Measurements from ENCODE around the gene EPS8L2. TPM values are rescaled to one million over a fixed set of nuclear protein-coding genes. Genes with fewer than 3 reads are reported as not detected.

The EPS8L2 gene
- total and polyA plus RNA-seq, 2 of the 13 experiments (the other 11 are each of a cell fraction or from before 2014, with no cell fraction given): 89.3 to 416 TPM

DNA sequence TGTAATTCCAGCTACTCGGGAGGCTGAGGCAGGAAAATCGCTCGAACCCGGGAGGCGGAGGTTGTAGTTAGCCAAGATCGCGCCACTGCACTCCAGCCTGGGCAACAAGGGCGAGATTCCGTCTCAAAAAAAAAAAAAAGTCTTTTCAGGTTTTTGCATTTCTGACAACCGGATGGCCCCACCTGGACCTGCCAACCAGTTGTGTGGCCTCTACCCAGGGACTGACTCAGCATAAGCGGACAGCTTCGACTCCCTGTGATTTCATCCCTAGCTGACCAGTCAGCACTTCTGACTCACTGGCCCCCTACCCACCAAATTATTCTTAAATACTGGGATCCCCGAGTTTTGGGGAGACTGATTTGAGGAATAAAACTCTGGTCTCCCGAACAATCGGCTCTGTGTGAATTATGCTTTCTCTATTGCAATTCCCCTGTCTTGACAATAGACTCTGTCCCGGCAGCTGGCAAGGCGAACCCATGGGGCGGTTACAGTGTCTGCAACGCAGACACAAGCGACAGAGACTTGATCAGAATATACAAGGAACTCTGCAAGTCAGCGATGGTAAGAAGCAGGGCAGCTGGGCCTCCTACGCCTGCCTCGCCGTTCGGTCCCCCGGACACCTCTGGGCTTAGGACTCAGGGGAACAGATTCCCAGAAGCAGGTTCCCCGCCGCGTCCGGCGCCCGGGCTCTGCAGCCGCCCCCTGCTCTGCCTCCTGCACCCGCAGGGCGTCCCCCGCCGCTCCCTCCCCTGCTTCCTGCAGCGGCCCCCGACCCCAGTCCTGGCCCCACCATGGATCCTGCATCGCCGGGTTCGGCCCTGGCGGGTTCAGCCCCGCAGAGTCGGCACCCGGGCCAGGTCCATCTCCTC, 40.5 kb downstream of the EPS8L2 start (continued):
- TF ChIP-seq, protein P1, sequence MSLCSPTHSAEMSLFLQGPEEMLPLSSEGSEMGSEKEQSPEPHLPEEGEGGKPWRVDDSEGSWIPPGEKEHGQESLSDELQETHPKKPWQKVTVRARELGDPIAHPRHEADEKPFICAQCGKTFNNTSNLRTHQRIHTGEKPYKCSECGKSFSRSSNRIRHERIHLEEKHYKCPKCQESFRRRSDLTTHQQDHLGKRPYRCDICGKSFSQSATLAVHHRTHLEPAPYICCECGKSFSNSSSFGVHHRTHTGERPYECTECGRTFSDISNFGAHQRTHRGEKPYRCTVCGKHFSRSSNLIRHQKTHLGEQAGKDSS (CRISPR knock-in tag; IDR thresholded peaks at IDR 0.05; ENCODE audit: borderline replicate concordance, low read depth): peak; percentile 70; the same call in 1 of the 2 replicates
- no peak for TF ChIP-seq GABPA (IDR thresholded peaks at IDR 0.05; ENCODE audit: low read depth, low read length)
- no peak for TF ChIP-seq GABPA (CRISPR knock-in tag; IDR thresholded peaks at IDR 0.05; ENCODE audit: low read depth)
- peak; percentile 26; the same call in 1 of the 2 replicates for TF ChIP-seq ZNF670 (CRISPR knock-in tag; IDR thresholded peaks at IDR 0.05; ENCODE audit: borderline replicate concordance)
- 0 out of 2 replicates have a peak, but pooled peaks have one; percentile 66 for TF ChIP-seq ZNF510 (CRISPR knock-in tag; IDR thresholded peaks at IDR 0.05; ENCODE audit: low read depth)
- TF ChIP-seq, protein P2, sequence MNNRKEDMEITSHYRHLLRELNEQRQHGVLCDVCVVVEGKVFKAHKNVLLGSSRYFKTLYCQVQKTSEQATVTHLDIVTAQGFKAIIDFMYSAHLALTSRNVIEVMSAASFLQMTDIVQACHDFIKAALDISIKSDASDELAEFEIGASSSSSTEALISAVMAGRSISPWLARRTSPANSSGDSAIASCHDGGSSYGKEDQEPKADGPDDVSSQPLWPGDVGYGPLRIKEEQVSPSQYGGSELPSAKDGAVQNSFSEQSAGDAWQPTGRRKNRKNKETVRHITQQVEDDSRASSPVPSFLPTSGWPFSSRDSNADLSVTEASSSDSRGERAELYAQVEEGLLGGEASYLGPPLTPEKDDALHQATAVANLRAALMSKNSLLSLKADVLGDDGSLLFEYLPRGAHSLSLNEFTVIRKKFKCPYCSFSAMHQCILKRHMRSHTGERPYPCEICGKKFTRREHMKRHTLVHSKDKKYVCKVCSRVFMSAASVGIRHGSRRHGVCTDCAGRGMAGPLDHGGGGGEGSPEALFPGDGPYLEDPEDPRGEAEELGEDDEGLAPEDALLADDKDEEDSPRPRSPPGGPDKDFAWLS (CRISPR knock-in tag; IDR thresholded peaks at IDR 0.05; ENCODE audit: borderline replicate concordance): 0 out of 2 replicates have a peak, but pooled peaks have one; percentile 26
- TF ChIP-seq PAX8 (CRISPR knock-in tag; IDR thresholded peaks at IDR 0.05; ENCODE audit: borderline replicate concordance): 0 out of 2 replicates have a peak, but pooled peaks have one; percentile 43
- no peak for TF ChIP-seq SMARCE1 (IDR thresholded peaks at IDR 0.05; ENCODE audit: borderline replicate concordance)
- no peak for TF ChIP-seq FOSL1 (CRISPR knock-in tag; IDR thresholded peaks at IDR 0.05; ENCODE audit: borderline replicate concordance)
- TF ChIP-seq MEIS1 (CRISPR knock-in tag; IDR thresholded peaks at IDR 0.05; ENCODE audit: borderline replicate concordance): 0 out of 2 replicates have a peak, but pooled peaks have one; percentile 19
- TF ChIP-seq ZNF891 (CRISPR knock-in tag; IDR thresholded peaks at IDR 0.05): no peak; the same call in 1 of the 2 replicates
- TF ChIP-seq ZNF34 (CRISPR knock-in tag; IDR thresholded peaks at IDR 0.05; ENCODE audit: borderline replicate concordance): peak; percentile 38; the same call in 1 of the 2 replicates
- TF ChIP-seq, protein P3, sequence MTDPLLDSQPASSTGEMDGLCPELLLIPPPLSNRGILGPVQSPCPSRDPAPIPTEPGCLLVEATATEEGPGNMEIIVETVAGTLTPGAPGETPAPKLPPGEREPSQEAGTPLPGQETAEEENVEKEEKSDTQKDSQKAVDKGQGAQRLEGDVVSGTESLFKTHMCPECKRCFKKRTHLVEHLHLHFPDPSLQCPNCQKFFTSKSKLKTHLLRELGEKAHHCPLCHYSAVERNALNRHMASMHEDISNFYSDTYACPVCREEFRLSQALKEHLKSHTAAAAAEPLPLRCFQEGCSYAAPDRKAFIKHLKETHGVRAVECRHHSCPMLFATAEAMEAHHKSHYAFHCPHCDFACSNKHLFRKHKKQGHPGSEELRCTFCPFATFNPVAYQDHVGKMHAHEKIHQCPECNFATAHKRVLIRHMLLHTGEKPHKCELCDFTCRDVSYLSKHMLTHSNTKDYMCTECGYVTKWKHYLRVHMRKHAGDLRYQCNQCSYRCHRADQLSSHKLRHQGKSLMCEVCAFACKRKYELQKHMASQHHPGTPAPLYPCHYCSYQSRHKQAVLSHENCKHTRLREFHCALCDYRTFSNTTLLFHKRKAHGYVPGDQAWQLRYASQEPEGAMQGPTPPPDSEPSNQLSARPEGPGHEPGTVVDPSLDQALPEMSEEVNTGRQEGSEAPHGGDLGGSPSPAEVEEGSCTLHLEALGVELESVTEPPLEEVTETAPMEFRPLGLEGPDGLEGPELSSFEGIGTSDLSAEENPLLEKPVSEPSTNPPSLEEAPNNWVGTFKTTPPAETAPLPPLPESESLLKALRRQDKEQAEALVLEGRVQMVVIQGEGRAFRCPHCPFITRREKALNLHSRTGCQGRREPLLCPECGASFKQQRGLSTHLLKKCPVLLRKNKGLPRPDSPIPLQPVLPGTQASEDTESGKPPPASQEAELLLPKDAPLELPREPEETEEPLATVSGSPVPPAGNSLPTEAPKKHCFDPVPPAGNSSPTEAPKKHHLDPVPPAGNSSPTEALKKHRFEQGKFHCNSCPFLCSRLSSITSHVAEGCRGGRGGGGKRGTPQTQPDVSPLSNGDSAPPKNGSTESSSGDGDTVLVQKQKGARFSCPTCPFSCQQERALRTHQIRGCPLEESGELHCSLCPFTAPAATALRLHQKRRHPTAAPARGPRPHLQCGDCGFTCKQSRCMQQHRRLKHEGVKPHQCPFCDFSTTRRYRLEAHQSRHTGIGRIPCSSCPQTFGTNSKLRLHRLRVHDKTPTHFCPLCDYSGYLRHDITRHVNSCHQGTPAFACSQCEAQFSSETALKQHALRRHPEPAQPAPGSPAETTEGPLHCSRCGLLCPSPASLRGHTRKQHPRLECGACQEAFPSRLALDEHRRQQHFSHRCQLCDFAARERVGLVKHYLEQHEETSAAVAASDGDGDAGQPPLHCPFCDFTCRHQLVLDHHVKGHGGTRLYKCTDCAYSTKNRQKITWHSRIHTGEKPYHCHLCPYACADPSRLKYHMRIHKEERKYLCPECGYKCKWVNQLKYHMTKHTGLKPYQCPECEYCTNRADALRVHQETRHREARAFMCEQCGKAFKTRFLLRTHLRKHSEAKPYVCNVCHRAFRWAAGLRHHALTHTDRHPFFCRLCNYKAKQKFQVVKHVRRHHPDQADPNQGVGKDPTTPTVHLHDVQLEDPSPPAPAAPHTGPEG (CRISPR knock-in tag; IDR thresholded peaks at IDR 0.05): peak; percentile 13; the same call in 1 of the 2 replicates

Data from HepG2 (cell line).